NCI-H2171 treated with DMSO at 0.1 percent for 48 hours (cell line): ENCODE measurements around the gene APOD.

ENCODE experiments used
- DNase-seq: peaks from one replicate; lab custom pipeline; 2025; lab: John Stamatoyannopoulos, UW

APOD gene

DNA sequence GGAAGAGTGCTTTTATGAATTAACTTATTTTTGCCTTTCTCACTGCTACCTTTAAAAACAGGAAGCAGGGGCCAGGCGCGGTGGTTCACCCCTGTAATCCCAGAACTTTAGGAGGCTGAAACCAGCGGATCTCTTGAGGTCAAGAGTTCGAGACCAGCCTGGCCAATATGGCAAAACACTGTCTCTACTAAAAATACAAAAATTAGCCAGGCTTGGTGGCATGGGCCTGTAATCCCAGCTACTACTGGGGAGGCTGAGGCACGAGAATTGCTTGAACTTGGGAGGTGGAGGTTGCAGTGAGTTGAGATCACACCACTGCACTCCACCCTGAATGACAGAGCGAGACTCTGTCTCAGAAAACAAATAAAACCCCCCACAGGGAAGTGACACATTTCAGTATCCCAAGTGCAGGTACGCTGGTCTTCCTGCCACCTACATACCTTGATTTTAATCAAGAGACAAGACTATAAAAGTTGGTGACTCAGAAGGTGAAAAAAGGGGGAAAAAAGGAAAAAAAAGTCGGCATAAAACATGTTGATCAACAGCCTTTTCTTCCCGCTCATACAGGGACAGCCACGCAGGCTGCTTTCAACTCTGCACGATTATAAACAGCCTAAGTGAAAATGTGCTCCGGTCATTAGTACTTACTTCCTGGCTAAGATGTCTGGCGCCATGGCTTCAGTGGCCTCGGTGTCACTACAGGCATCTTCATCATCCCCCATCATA lies 59.4 kb downstream of the APOD start:
- no peak for DNase-seq

DNA sequence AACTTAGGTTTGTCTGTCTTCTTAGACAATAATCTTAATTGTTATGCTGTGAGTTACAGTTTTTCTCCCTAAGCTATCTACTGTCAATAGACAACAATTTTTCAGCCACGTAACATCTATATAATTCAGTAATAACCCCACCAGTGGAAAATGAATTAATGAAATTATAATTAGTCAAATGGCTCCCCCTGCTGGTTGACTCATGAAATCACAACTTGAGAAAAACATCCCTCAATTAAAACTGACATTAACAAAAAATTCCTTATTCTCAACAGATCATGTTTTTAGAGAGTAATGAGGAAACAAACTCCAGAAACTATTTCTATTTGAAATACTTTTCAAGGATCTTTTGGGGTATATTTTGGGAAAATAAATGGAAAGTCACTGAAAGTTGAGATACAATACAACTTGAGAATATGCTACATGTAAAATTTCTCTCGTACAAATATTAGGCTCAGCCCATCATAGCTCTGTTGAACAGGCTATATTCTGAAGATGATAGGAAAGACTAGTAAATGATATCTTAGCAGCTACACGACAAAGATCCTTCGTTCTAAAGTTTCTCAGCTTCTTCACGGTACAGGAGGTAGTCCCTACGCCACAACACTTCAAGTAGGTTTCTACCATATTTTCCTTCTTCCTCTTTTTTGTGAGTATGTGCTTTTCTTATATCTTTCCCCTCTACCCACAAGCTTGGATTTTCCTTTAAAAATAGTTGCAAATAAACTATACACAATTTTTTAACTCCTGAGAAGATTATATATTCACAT lies 61.3 kb downstream of the APOD start:
- peak; percentile 35 for DNase-seq
